ENCODE data around the gene ZDHHC22. TPM values are rescaled to one million over a fixed set of nuclear protein-coding genes. Genes with fewer than 3 reads are reported as not detected.

ZDHHC22 gene
- total RNA-seq, 1 experiment from 2014 or later = 11.3 TPM

GRCh38 chr14:77151245-77151644 lies 9.7 kb upstream of the ZDHHC22 start:
- Histone ChIP-seq H4K5ac (ENCODE audit: insufficient read length, low read depth, low read length) (no peak overlapping the region), H2BK15ac (ENCODE audit: low read depth, low read length) (no peak overlapping the region), H3K56ac (ENCODE audit: insufficient read length, low read depth, low read length) (no peak overlapping the region), H3K4ac (ENCODE audit: low read depth, low read length) (no peak overlapping the region), H3K27me3 (ENCODE audit: insufficient read depth, low read length) (no peaks in the 10 kb centered on the region), H3K79me1 (ENCODE audit: insufficient read depth, low read depth, low read length, poor library complexity, severe bottlenecking) (no peaks in the 10 kb centered on the region), H2BK5ac (ENCODE audit: insufficient read length, low read length) (no peak overlapping the region), H3T11ph (ENCODE audit: low read length) (no peak overlapping the region), H3K4me1 (ENCODE audit: insufficient read depth, low read length) (peaks cover 8% of the 10 kb centered on the region; the same call in 1 of the 2 replicates), H4K8ac (replicated peaks; ENCODE audit: insufficient read length, low read depth, low read length) (no peak overlapping the region), H3K9me3 (ENCODE audit: control insufficient read depth, low read depth, low read length) (no peaks in the 10 kb centered on the region), H3K14ac (ENCODE audit: insufficient read depth, low read length) (no peak overlapping the region), H4K20me1 (ENCODE audit: control insufficient read depth, insufficient read depth, insufficient read length) (no peaks in the 10 kb centered on the region), H2AFZ (ENCODE audit: low read length) (no peak overlapping the region), H2BK120ac (ENCODE audit: low read depth, low read length, poor library complexity, severe bottlenecking) (no peak overlapping the region), H3K23ac (ENCODE audit: insufficient read length, low read depth, low read length) (no peak overlapping the region), H4K91ac (ENCODE audit: insufficient read length, low read depth, low read length) (no peak overlapping the region), H3K18ac (ENCODE audit: insufficient read length, low read depth, low read length) (no peak overlapping the region), H3K27ac (ENCODE audit: insufficient read length, low read depth, low read length) (no peak overlapping the region), H3K9ac (ENCODE audit: extremely low read depth, insufficient read length, low read length) (no peak overlapping the region), H2AK5ac (ENCODE audit: insufficient read length, low read length) (no peak overlapping the region), H3K79me2 (ENCODE audit: insufficient read depth, low read length) (no peaks in the 10 kb centered on the region), H2BK20ac (ENCODE audit: low read depth, low read length, poor library complexity, severe bottlenecking) (no peak overlapping the region), H2BK12ac (ENCODE audit: insufficient read length, low read depth, low read length) (no peak overlapping the region), H3K4me2 (ENCODE audit: insufficient read depth, insufficient read length, low read length) (no peak overlapping the region), H3K23me2 (ENCODE audit: insufficient read length, low read depth, low read length, poor library complexity, severe bottlenecking) (no peaks in the 10 kb centered on the region)
- peak; percentile 62 for DNase-seq
- Mint-ChIP-seq H3K36me3 (ENCODE audit: insufficient read depth in 1 of 3, low read depth in 3 of 3) (no peaks in the 10 kb centered on the region; a peak in 1 of 7 replicates), H3K4me3 (no peak overlapping the region), H3K9me3 (peaks cover 0 to 4% of the 10 kb centered on the region in 2 experiments; a peak in 2 of 5 replicates), H3K27me3 (ENCODE audit: low read depth) (peaks cover 3% of the 10 kb centered on the region), H3K27ac (no peak overlapping the region), H3K4me1 (peaks cover 34 to 48% of the 10 kb centered on the region in 2 experiments)
- WGBS (ENCODE audit: extremely low coverage, insufficient read length, low lambda C conversion rate) = no CpG with 5 or more reads among the region's 5 CpGs
- TF ChIP-seq CTCF (conservative IDR thresholded peaks at IDR 0.05) = peak; percentile 78

Measured in H9 (cell line).